Measurements from ENCODE around the gene ZSCAN10. TPM values are rescaled to one million over a fixed set of nuclear protein-coding genes. Genes with fewer than 3 reads are reported as not detected.

The ZSCAN10 gene
- polyA plus RNA-seq, 1 experiment, result not detected

- Histone ChIP-seq H3K4me3 (ENCODE audit: low read depth, low read length) (peak overlapping the region; percentile 20; the same call in 1 of the 2 replicates), H3K27me3 (ENCODE audit: control insufficient read depth, insufficient read depth, low read length) (peaks cover 17% of the 10 kb centered on the region), H3K36me3 (ENCODE audit: control insufficient read depth, insufficient read depth, low read length) (no peaks in the 10 kb centered on the region)
- DNase-seq (ENCODE audit: low read depth), result no peak
- no peak for TF ChIP-seq CTCF (IDR thresholded peaks at IDR 0.05; ENCODE audit: insufficient read depth, low read depth, low read length)
- CTCF ChIA-PET, result interaction anchor here (0.8 to 3.0 kb wide), 7 partner anchors 10 to 69 kb away, joined by 3 to 15 read pairs (median 4); partner anchors contain the start of gene ZNF213
- POLR2A ChIA-PET, result no interaction called here
These were observed 822 bp upstream of the ZSCAN10 start for GRCh38 chr16:3099732-3100499.

GRCh38 chr16:3099395-3099731 lies 269 bp upstream of the ZSCAN10 start:
- TF ChIP-seq CTCF (IDR thresholded peaks at IDR 0.05; ENCODE audit: insufficient read depth, low read depth, low read length), result no peak
- Histone ChIP-seq H3K4me3 (ENCODE audit: low read depth, low read length) (no peak overlapping the region), H3K27me3 (ENCODE audit: control insufficient read depth, insufficient read depth, low read length) (peaks cover 17% of the 10 kb centered on the region), H3K36me3 (ENCODE audit: control insufficient read depth, insufficient read depth, low read length) (no peaks in the 10 kb centered on the region)
- POLR2A ChIA-PET, result no interaction called here
- CTCF ChIA-PET, result interaction anchor here (1.2 to 3.0 kb wide), 4 partner anchors 12 to 68 kb away, joined by 4 to 15 read pairs (median 6); no protein-coding TSS in a partner anchor
- DNase-seq (ENCODE audit: low read depth), result no peak

GRCh38 chr16:3097266-3097665 lies 1.8 kb downstream of the ZSCAN10 start:
- no peak for TF ChIP-seq CTCF (IDR thresholded peaks at IDR 0.05; ENCODE audit: insufficient read depth, low read depth, low read length)
- ChIA-PET POLR2A (no interaction called here), CTCF (interaction anchor here (1.9 to 3.0 kb wide), 4 partner anchors 10 to 69 kb away, joined by 4 to 15 read pairs (median 8); no protein-coding TSS in a partner anchor)
- DNase-seq (ENCODE audit: low read depth), result no peak
- peaks cover 21% of the 10 kb centered on the region for H3K27me3 ChIP-seq (ENCODE audit: control insufficient read depth, insufficient read depth, low read length)
- H3K36me3 ChIP-seq (ENCODE audit: control insufficient read depth, insufficient read depth, low read length), result no peaks in the 10 kb centered on the region
- H3K4me3 ChIP-seq (ENCODE audit: low read depth, low read length), result no peak overlapping the region

GRCh38 chr16:3096362-3096761 lies 2.7 kb downstream of the ZSCAN10 start:
- Histone ChIP-seq H3K36me3 (ENCODE audit: control insufficient read depth, insufficient read depth, low read length) (no peaks in the 10 kb centered on the region), H3K4me3 (ENCODE audit: low read depth, low read length) (no peak overlapping the region), H3K27me3 (ENCODE audit: control insufficient read depth, insufficient read depth, low read length) (peaks cover 25% of the 10 kb centered on the region)
- no peak for DNase-seq (ENCODE audit: low read depth)
- TF ChIP-seq CTCF (IDR thresholded peaks at IDR 0.05; ENCODE audit: insufficient read depth, low read depth, low read length), result no peak
- POLR2A ChIA-PET, result no interaction called here
- CTCF ChIA-PET, result interaction anchor here (1.0 to 1.9 kb wide), 2 partner anchors 16 to 68 kb away, joined by 4 read pairs; no protein-coding TSS in a partner anchor

- peak; percentile 21; the same call in 1 of the 2 replicates for TF ChIP-seq CTCF (IDR thresholded peaks at IDR 0.05; ENCODE audit: insufficient read depth, low read depth, low read length)
- DNase-seq (ENCODE audit: low read depth), result no peak
- Histone ChIP-seq H3K27me3 (ENCODE audit: control insufficient read depth, insufficient read depth, low read length) (peaks cover 25% of the 10 kb centered on the region), H3K36me3 (ENCODE audit: control insufficient read depth, insufficient read depth, low read length) (no peaks in the 10 kb centered on the region), H3K4me3 (ENCODE audit: low read depth, low read length) (no peak overlapping the region)
- ChIA-PET CTCF (interaction anchor here (0.6 to 1.9 kb wide), 4 partner anchors 15 to 141 kb away, joined by 3 to 6 read pairs (median 4); no protein-coding TSS in a partner anchor), POLR2A (no interaction called here)
These were observed 3.2 kb downstream of the ZSCAN10 start for GRCh38 chr16:3095869-3096268.

Data from BJ (cell line).